HG02642 (cell line): Measurements from ENCODE around the gene ZNF532.
"Not testable (repeated sequence)": the region's sequence is repeated elsewhere in the genome, so short reads cannot be mapped to it uniquely, and the experiment has no call there.

Source experiments
- ATAC-seq: cut with Tn5 transposase; IDR thresholded peaks from one replicate; pipeline ENCODE4 v1.9.1; 2021; ENCODE audit warnings: mild to moderate bottlenecking; ENCODE audit not compliant: unreplicated experiment, poor library complexity

ZNF532 gene

DNA sequence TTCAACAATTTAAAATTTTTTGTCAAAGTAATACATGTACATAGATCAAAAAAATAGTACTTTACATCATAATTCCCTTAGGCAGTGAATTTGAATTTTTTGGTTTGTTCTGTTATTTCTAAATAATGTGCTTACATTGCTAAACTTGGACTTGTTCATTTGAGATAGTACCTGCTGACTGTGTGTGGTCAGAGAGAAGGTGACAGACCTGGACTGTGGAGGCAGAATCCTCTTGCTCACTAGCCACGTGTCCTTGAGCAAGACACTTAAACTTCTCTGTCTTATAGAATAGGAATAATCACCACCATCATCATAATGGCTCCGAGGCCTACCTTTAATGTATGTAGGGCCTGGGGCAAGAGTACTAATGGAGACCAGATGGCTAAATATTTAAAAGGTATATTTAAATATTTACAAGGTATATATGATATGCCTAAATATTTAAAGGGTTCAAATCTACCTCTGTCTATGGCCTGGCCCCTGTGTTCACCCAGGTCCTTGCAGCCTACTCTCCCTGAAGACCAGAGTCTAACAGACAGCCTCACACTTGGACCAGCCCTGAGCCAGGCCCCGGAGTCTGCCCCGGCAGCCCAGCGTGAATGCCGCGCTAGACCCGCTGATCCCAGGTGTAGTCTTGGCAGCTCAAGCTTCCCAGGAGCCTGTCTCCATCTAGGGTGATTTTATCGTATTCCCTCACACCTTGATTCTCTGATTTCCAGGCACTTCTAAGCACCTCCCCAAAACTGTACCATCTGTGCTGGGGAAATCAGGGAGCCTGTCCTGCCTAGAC, 33.5 kb downstream of the ZNF532 start:
- ATAC-seq: no peak

DNA sequence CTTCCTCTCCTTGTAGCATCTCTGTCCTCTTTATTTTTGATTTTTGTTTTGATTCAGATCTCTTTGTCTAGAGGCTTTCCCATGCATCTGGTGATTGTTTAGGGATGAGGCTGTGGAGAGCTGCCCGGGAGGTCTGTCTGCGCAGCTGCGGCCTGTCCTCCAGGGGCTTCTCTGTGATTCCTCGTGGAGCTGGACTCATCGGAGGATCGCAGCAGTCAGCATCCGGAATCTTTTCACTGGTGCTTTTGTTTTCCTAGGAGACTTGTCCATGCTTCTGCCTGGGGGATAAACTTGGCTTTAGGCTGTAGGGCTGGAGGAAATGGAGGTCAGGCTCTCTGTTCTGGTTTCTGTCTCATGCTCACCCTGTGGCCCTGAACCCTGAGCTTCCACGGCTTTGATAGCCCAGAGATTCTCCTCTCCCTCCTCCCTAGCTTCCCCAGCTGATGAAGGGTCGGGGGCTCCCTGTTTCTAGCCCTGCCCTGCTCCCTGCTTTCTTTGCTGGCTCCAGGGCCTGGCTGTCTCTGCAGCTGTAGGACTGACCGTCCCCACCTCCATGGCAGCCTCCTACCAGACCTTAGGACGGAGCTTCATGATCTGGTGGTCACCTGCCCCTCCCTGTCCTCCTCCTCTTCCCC, 35.5 kb downstream of the ZNF532 start:
- no peak for ATAC-seq

- ATAC-seq: no peak
Observed at GRCh38 chr18:58901143-58901542, 36.5 kb downstream of the ZNF532 start.

DNA sequence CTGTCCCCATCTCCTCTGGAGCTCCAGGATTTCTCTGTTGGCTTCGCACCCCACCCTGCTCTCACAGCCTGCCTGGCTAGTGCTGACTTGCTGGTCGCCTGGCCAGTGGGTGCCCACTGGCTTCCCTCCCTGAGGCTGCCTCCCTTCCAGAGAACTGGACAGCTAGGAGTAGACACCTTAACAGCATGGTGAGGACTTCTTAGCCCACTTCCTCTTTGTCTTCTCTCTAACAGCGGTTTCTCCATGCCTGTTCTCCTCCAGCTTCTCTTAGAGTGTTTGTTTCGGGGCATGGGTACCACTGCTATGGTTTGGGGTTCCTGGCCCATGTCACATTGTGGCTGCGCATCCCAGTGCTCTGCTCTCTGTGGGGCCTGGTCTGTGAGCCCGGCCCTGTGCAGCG, 37.1 kb downstream of the ZNF532 start:
- no peak for ATAC-seq

DNA sequence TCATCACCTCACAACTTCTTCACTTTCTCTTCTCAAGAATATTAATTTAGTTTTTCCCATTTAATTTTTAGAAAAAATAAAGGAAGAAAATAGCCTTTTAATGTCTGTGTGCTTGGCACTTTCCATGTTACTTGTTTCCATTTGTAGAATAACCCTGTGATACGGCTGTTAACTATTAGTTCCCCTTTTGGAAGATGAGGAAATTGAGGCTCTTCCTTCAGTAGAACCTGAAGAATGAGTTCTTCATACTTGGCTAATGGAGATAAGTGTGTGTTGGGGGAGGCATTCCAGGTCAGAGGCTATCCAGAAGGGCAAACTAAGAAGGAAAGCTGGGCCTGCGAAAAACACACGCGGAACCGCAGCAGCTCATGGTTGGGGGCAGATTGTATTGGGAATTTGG, 38.3 kb downstream of the ZNF532 start:
- ATAC-seq: no peak

- ATAC-seq: no peak
Observed at GRCh38 chr18:58903533-58903932, 38.9 kb downstream of the ZNF532 start.

- ATAC-seq: no peak
Observed at GRCh38 chr18:58905777-58906428, 41.2 kb downstream of the ZNF532 start.

- no peak for ATAC-seq
Observed at GRCh38 chr18:58908006-58908405, 43.3 kb downstream of the ZNF532 start.

DNA sequence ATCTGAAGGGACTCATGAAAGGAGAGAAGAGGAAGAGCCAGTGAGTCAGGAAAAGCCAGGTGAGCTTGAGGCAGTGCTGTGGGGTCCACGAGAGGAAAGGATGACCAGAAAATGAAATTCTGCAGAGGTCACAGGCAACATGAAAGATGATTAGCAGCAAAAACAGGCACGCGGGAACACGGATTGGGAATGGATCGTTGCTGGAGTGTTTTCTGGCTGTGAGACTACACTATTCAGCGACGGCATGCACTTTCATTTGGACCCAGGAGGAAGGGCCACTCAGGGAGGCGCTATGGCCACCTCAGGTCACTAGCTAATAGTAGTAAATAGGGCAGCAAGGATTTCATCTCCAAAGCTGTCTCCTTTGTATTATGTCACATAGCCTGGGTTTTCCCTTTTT, 44.8 kb downstream of the ZNF532 start:
- ATAC-seq: no peak

DNA sequence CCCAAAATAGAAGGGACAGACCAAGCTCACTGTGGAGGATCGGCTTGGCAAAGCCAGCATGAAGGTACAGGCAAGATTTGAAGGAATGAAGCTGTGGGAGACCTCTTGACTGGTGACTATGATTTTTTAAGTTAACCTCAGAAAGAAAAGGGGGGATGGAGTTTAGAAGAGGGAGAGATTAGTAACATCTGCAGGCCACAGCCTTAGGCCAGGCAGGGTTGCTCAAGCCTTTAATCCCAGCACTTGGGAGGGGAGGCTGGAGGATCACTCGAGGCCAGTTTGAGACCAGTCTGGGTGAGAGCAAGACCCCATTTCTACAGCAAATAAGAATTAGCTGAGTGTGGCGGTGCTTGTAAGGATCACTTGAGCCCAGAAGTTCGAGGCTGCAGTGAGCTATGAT, 46.6 kb downstream of the ZNF532 start:
- ATAC-seq: no peak

DNA sequence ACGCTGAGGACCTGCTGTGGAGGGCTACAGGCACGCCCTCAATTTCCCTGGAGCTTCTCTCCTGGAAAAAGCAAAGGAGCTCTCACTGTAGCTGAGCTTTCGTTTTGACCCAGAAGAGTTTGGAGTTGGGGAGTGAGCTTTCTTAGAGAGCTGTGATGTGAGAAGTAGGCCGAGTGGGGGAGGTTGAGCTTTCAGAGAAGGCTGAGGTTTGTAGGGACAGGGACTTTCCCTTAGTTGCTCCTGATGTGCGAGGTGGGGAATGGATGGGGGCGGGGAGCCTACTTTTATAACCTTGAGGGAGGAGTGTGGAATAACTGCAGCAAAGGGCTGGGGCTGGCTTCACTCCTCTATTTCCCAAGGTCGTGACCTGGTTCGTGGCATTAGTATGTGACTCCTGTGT, 47.1 kb downstream of the ZNF532 start:
- ATAC-seq: no peak

GRCh38 chr18:58915006-58915799, 50.5 kb downstream of the ZNF532 start:
- no peak for ATAC-seq

GRCh38 chr18:58915995-58916394, 51.3 kb downstream of the ZNF532 start:
- no peak for ATAC-seq

DNA sequence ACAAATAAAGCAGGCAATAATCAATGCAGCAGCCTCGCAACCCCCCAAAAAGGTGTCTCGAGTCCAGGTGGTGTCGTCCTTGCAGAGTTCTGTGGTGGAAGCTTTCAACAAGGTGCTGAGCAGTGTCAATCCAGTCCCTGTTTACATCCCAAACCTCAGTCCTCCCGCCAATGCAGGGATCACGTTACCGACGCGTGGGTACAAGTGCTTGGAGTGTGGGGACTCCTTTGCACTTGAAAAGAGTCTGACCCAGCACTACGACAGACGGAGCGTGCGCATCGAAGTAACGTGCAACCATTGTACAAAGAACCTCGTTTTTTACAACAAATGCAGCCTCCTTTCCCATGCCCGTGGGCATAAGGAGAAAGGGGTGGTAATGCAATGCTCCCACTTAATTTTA, 55.3 kb downstream of the ZNF532 start:
- not testable (repeated sequence) for ATAC-seq

GRCh38 chr18:58922995-58923394, 58.3 kb downstream of the ZNF532 start:
- ATAC-seq: no peak

- ATAC-seq: no peak
Observed at GRCh38 chr18:58924473-58924872, 59.8 kb downstream of the ZNF532 start.

DNA sequence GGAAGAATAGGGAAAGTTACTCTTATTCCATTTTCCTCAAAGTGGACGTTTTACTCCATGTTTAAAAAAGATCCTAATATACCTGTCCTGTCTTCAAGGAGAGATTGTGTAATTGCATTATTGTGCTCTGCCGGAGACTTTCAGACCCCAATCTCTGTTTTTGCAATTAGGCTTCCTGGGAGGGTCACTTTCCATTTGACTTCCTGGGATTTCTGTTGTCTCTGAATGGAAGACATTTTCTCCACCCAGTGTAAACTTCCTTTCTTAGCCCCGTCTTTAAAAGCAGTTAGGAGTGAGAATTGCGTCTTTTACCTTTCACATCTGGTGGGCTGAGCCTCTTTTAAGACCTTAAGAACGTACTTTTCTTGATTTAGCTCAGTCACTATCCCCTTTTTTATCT, 63.0 kb downstream of the ZNF532 start:
- no peak for ATAC-seq

DNA sequence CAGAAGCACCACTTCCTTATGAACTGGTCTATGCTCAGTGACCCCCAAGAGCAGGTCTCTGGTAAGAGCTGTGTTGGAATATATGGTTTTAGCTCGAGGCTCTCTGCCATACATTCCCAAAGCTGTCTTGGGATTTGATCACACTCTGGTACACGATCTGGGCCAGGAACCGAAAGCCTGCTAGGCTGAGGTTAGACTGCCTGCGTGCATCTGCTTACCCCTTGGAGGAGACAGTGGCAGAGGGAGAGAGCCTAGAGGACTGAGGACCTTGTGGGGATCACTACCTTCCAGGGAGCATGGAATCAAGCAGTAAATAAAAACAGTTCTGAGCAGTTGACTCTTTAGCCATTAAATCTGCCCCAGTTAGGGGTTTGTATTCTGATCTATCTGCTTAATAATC, 63.7 kb downstream of the ZNF532 start:
- ATAC-seq: no peak

GRCh38 chr18:58929206-58929605, 64.5 kb downstream of the ZNF532 start:
- ATAC-seq: no peak

DNA sequence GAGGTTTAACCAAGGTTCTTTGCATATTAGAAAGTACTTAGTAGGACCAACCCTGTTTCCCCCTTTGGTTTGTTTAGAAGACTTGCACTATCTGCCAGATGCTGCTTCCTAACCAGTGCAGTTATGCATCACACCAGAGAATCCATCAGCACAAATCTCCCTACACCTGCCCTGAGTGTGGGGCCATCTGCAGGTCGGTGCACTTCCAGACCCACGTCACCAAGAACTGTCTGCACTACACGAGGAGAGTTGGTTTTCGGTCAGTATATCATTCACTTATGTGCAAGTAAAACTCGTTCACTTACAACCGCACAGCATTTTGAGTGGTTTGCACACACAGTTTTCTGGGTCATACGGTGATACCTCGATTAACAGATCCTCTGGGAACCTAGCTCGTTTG, 69.7 kb downstream of the ZNF532 start:
- ATAC-seq: no peak
